ENCODE results near the gene TUBGCP2.
"Not testable (repeated sequence)": the region's sequence is repeated elsewhere in the genome, so short reads cannot be mapped to it uniquely, and the experiment has no call there.

The TUBGCP2 gene

GRCh38 chr10:133242611-133243356, 65.9 kb downstream of the TUBGCP2 start:
- DNase-seq: no peak

GRCh38 chr10:133241501-133242205, 67.0 kb downstream of the TUBGCP2 start:
- no peak for DNase-seq

GRCh38 chr10:133239990-133240389, 68.7 kb downstream of the TUBGCP2 start:
- no peak for DNase-seq

- DNase-seq: no peak
These were observed 70.2 kb downstream of the TUBGCP2 start for GRCh38 chr10:133238466-133238804.

- no peak for DNase-seq
These were observed 70.8 kb downstream of the TUBGCP2 start, which contains the start of gene VENTX for GRCh38 chr10:133237588-133238465. TSS of gene VENTX (plus strand) at chr10:133237855. CDS start at chr10:133237915, 60 bp downstream.

- DNase-seq: no peak
These were observed 71.5 kb downstream of the TUBGCP2 start for GRCh38 chr10:133237241-133237587.

- no peak for DNase-seq
These were observed 72.1 kb downstream of the TUBGCP2 start for GRCh38 chr10:133236401-133237240.

GRCh38 chr10:133235932-133236331, 72.7 kb downstream of the TUBGCP2 start:
- DNase-seq: no peak

- no peak for DNase-seq
These were observed 73.3 kb downstream of the TUBGCP2 start for GRCh38 chr10:133235265-133235855.

GRCh38 chr10:133234796-133235195, 73.9 kb downstream of the TUBGCP2 start:
- not testable (repeated sequence) for DNase-seq

GRCh38 chr10:133231946-133232574, 76.6 kb downstream of the TUBGCP2 start:
- DNase-seq: no peak

GRCh38 chr10:133231244-133231945, 77.3 kb downstream of the TUBGCP2 start:
- no peak for DNase-seq

- DNase-seq: no peak
These were observed 78.1 kb downstream of the TUBGCP2 start for GRCh38 chr10:133230387-133231195.

- no peak for DNase-seq
These were observed 78.7 kb downstream of the TUBGCP2 start, which contains the start of gene UTF1 for GRCh38 chr10:133230044-133230361. TSS of gene UTF1 (plus strand) at chr10:133230217. CDS start at chr10:133230289, 72 bp downstream.

GRCh38 chr10:133229265-133230043, 79.2 kb downstream of the TUBGCP2 start:
- DNase-seq: no peak
